IMR-90 (cell line): Measurements from ENCODE around the gene CTSS. TPM values are rescaled to one million over a fixed set of nuclear protein-coding genes. Genes with fewer than 3 reads are reported as not detected.

ENCODE experiments used
- ATAC-seq: fragments of 200-7000 bp; cut with Tn5 transposase; 2 replicates; pipeline ENCODE4 v1.9.1; 2020; ENCODE audit warnings: low read depth, mild to moderate bottlenecking, moderate library complexity
- BruUV-seq: library from RNA; stranded (reverse); fragments of 400-500 nt; replicated peaks from 2 replicates; lab custom pipeline; 2021; lab: Mats Ljungman, UMichigan
- CTCF ChIA-PET: fragments of 300-600 bp; formaldehyde crosslinking; extraction: SDS; loops from one replicate; lab custom pipeline; 2021; ENCODE audit warnings: antibody characterized with exemption; lab: Yijun Ruan, JAX
- POLR2A ChIA-PET: fragments of 300-600 bp; sonication (Branson Sonifier 250); formaldehyde crosslinking; loops from one replicate; lab custom pipeline; 2022; ENCODE audit warnings: antibody characterized with exemption; ENCODE audit not compliant: unreplicated experiment; lab: Charles Lee
- DNase-seq: peaks from one replicate; pipeline ENCODE4 v3.0.0; 2013
- H2AFZ ChIP-seq: replicated peaks from 2 replicates; pipeline ENCODE3; 2013; ENCODE audit warnings: low read length, mild to moderate bottlenecking; ENCODE audit not compliant: poor library complexity
- H2AK5ac ChIP-seq: 2 replicates; pipeline ENCODE4 v1.6.1; 2013; ENCODE audit warnings: low read depth, low read length, inconsistent platforms
- H2AK9ac ChIP-seq: replicated peaks from 2 replicates; pipeline ENCODE3; 2013; ENCODE audit warnings: mild to moderate bottlenecking, low read depth, low read length, moderate library complexity; ENCODE audit not compliant: poor library complexity
- H2BK120ac ChIP-seq: 2 replicates; pipeline ENCODE4 v1.6.1; 2013; ENCODE audit warnings: low read depth, low read length, inconsistent platforms
- H2BK15ac ChIP-seq: 3 replicates; pipeline ENCODE4 v1.6.1; 2013; ENCODE audit warnings: low read depth, low read length, inconsistent platforms
- H2BK20ac ChIP-seq: 2 replicates; pipeline ENCODE4 v1.6.1; 2013; ENCODE audit warnings: low read depth, mild to moderate bottlenecking, inconsistent platforms, low read length, moderate library complexity
- H2BK5ac ChIP-seq: 2 replicates; pipeline ENCODE4 v1.6.1; 2013; ENCODE audit warnings: mild to moderate bottlenecking, low read depth, low read length, inconsistent platforms; ENCODE audit not compliant: poor library complexity, severe bottlenecking
- H3K14ac ChIP-seq: replicated peaks from 2 replicates; pipeline ENCODE4 v1.6.1; 2013; ENCODE audit warnings: low read depth, low read length, inconsistent platforms
- H3K18ac ChIP-seq: 2 replicates; pipeline ENCODE4 v1.6.1; 2013; ENCODE audit warnings: low read depth, low read length, control low read depth
- H3K23ac ChIP-seq: 2 replicates; pipeline ENCODE4 v1.6.1; 2013; ENCODE audit warnings: low read depth, low read length, inconsistent platforms
- H3K27ac ChIP-seq: 2 replicates; pipeline ENCODE4 v1.5.1; 2013; ENCODE audit warnings: mild to moderate bottlenecking, control low read depth, low read length; ENCODE audit not compliant: insufficient read depth
- H3K27me3 ChIP-seq: 2 replicates; pipeline ENCODE4 v1.6.1; 2013; ENCODE audit warnings: low read length; ENCODE audit not compliant: control insufficient read depth, insufficient read depth
- H3K36me3 ChIP-seq: 2 replicates; pipeline ENCODE4 v1.6.1; 2013; ENCODE audit warnings: low read length, mixed read lengths; ENCODE audit not compliant: control insufficient read depth, insufficient read depth
- H3K4ac ChIP-seq: 2 replicates; pipeline ENCODE4 v1.6.1; 2013; ENCODE audit warnings: low read depth, low read length, inconsistent platforms
- H3K4me1 ChIP-seq: 2 replicates; pipeline ENCODE4 v1.6.1; 2013; ENCODE audit warnings: low read length, mixed read lengths; ENCODE audit not compliant: control insufficient read depth, insufficient read depth
- H3K4me2 ChIP-seq: 2 replicates; pipeline ENCODE4 v1.6.1; 2013; ENCODE audit warnings: low read depth, mild to moderate bottlenecking, control low read depth, low read length, moderate library complexity
- H3K4me3 ChIP-seq: 2 replicates; pipeline ENCODE4 v1.5.1; 2013; ENCODE audit warnings: low read depth, mild to moderate bottlenecking, control low read depth, low read length, moderate library complexity; ENCODE audit not compliant: insufficient read depth
- H3K56ac ChIP-seq: 2 replicates; pipeline ENCODE4 v1.6.1; 2013; ENCODE audit warnings: low read length, inconsistent platforms; ENCODE audit not compliant: insufficient read depth; ENCODE audit errors: extremely low read depth
- H3K79me1 ChIP-seq, 2 experiments: 2 replicates each; pipeline ENCODE4 v1.6.1; 2013; ENCODE audit warnings: low read length in 2 of 2, inconsistent platforms in 1 of 2, low read depth in 1 of 2
- H3K9ac ChIP-seq: 2 replicates; pipeline ENCODE4 v1.6.1; 2013; ENCODE audit warnings: low read depth, low read length, control low read depth
- H3K9me1 ChIP-seq: 2 replicates; pipeline ENCODE4 v1.6.1; 2013; ENCODE audit warnings: low read length, inconsistent platforms; ENCODE audit not compliant: insufficient read depth
- H3K9me3 ChIP-seq: 2 replicates; pipeline ENCODE4 v1.6.1; 2013; ENCODE audit warnings: low read length; ENCODE audit not compliant: control insufficient read depth, insufficient read depth
- H4K20me1 ChIP-seq: 2 replicates; pipeline ENCODE4 v1.6.1; 2013; ENCODE audit warnings: low read length, inconsistent platforms; ENCODE audit not compliant: insufficient read depth
- H4K5ac ChIP-seq: 2 replicates; pipeline ENCODE4 v1.6.1; 2013; ENCODE audit warnings: mild to moderate bottlenecking, low read depth, low read length, control low read depth
- H4K8ac ChIP-seq, 2 experiments: 2 replicates each; pipeline ENCODE4 v1.6.1; 2013; ENCODE audit warnings: low read depth in 2 of 2, low read length in 2 of 2, control low read depth in 1 of 2, inconsistent platforms in 1 of 2
- H4K91ac ChIP-seq: 2 replicates; pipeline ENCODE4 v1.6.1; 2013; ENCODE audit warnings: low read depth, low read length, inconsistent platforms; ENCODE audit not compliant: insufficient read depth
- BHLHE40 ChIP-seq: fragments of 150-350 bp; IDR thresholded peaks from 2 replicates; pipeline ENCODE4 v1.6.1; 2016; ENCODE audit warnings: mild to moderate bottlenecking, low read depth, low read length
- CEBPB ChIP-seq: IDR thresholded peaks from 2 replicates; pipeline ENCODE4 v1.6.1; 2012; ENCODE audit warnings: low read depth, low read length, improper control_type of control experiment
- CHD1 ChIP-seq: IDR thresholded peaks from 2 replicates; pipeline ENCODE4 v1.6.1; 2012; ENCODE audit warnings: low read depth, low read length, improper control_type of control experiment
- FOS ChIP-seq: fragments of 150-350 bp; IDR thresholded peaks from 2 replicates; pipeline ENCODE4 v1.6.1; 2016; ENCODE audit warnings: low read depth, low read length
- MAFK ChIP-seq: IDR thresholded peaks from 2 replicates; pipeline ENCODE4 v1.6.1; 2012; ENCODE audit warnings: low read depth, low read length, improper control_type of control experiment
- MAZ ChIP-seq: IDR thresholded peaks from 2 replicates; pipeline ENCODE4 v1.6.1; 2012; ENCODE audit warnings: low read depth, mild to moderate bottlenecking, low read length, improper control_type of control experiment, moderate library complexity, borderline replicate concordance
- MXI1 ChIP-seq: IDR thresholded peaks from 2 replicates; pipeline ENCODE4 v1.6.1; 2012; ENCODE audit warnings: low read depth, mild to moderate bottlenecking, low read length, moderate library complexity, borderline replicate concordance
- NFE2L2 ChIP-seq: fragments of 150-350 bp; IDR thresholded peaks from 2 replicates; pipeline ENCODE4 v1.6.1; 2016; ENCODE audit warnings: low read depth, mild to moderate bottlenecking, low read length
- POLR2A ChIP-seq: IDR thresholded peaks from 2 replicates; pipeline ENCODE4 v1.6.1; 2012; ENCODE audit warnings: mild to moderate bottlenecking, low read depth, low read length
- RAD21 ChIP-seq: IDR thresholded peaks from 2 replicates; pipeline ENCODE4 v1.6.1; 2012; ENCODE audit warnings: low read length, improper control_type of control experiment
- RCOR1 ChIP-seq: IDR thresholded peaks from 2 replicates; pipeline ENCODE4 v1.6.1; 2012; ENCODE audit warnings: mild to moderate bottlenecking, low read length, improper control_type of control experiment; ENCODE audit not compliant: insufficient replicate concordance
- RFX5 ChIP-seq: IDR thresholded peaks from 2 replicates; pipeline ENCODE4 v1.8.0; 2012; ENCODE audit warnings: low read depth, mild to moderate bottlenecking, low read length, moderate library complexity
- SMC3 ChIP-seq: fragments of 150-350 bp; IDR thresholded peaks from 2 replicates; pipeline ENCODE4 v1.6.1; 2016; ENCODE audit warnings: low read depth, mild to moderate bottlenecking, antibody characterized with exemption, low read length, moderate library complexity
- WGBS, 2 experiments: methylation state at CpG; one replicate each; pipeline versions ENCODE4 v1.1.5 to v1.1.7; 2013; ENCODE audit warnings: missing lambda C conversion rate in 2 of 2; ENCODE audit not compliant: insufficient read length in 1 of 2; ENCODE audit errors: extremely low coverage in 2 of 2; 5-methylcytosine and 5-hydroxymethylcytosine counted together
- dilution Hi-C: fragments of 300-500 bp; cut with HindIII; formaldehyde crosslinking; loops from one replicate; pipeline ENCODE4 v1.14.3; 2018; ENCODE audit warnings: low sequenced_read_pairs; ENCODE audit not compliant: unreplicated experiment
- in situ Hi-C: fragments of 300-500 bp; cut with MboI; formaldehyde crosslinking; loops from 3 replicates; pipeline ENCODE4 v1.14.3; 2019; ENCODE audit warnings: low sequenced_read_pairs, inconsistent platforms, mixed read lengths
- intact Hi-C: fragments of 100-400 bp; cut with micrococcal nuclease; formaldehyde crosslinking; loops from 2 replicates; pipeline ENCODE4 v1.10.0; 2022
- polyA plus RNA-seq, 3 experiments: library from polyadenylated mRNA; depleted of rRNA; stranded (reverse); fragments of >200 nt; gene quantifications; 2 replicates each; pipeline ENCODE4 v1.2.3, GENCODE V29; 2012; ENCODE audit warnings: low replicate concordance in 1 of 3
- total RNA-seq: library from RNA; depleted of rRNA; stranded (reverse); fragments of >200 nt; gene quantifications from 2 replicates; pipeline ENCODE4 v1.2.3, GENCODE V29; 2012
- TF ChIP-seq, protein P1 (sequence below): fragments of 150-350 bp; IDR thresholded peaks from 2 replicates; pipeline ENCODE4 v1.6.1; 2017; ENCODE audit warnings: mild to moderate bottlenecking, antibody characterized with exemption, low read length, low read depth
- TF ChIP-seq, protein P2 (sequence below): fragments of 150-350 bp; IDR thresholded peaks from 2 replicates; pipeline ENCODE4 v1.6.1; 2016; ENCODE audit warnings: low read depth, mild to moderate bottlenecking, low read length, moderate library complexity, borderline replicate concordance

Gene CTSS
- total and polyA plus RNA-seq, 2 of the 4 experiments (the other 2 are of a cell fraction): 0.18 to 0.48 TPM

DNA sequence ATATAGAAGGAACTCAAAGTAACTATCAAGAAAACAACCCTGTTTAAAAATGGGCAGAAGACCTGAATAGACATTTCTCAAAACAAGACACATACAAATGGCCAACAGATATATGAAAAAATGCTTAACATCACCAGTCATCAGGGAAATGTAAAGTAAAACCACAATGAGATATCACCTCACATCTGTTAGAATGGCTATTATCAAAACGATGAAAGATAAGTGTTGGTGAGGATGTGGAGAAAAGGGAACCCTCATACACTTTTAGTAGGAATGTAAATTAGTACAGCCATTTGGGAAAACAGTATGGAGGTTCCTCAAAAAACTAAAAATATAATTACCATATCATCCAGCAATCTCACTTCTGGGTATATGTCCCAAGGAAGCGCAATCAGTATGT lies 3.0 kb downstream of the CTSS start:
- in situ Hi-C loops (no loop called here), dilution Hi-C loops (no loop called here), intact Hi-C loops (no loop called here)
- Histone ChIP-seq H3K9ac (no peak overlapping the region), H3K18ac (no peak overlapping the region), H3K27ac (no peak overlapping the region), H3K4me3 (no peak overlapping the region), H3K56ac (no peak overlapping the region), H2BK120ac (no peak overlapping the region), H2BK15ac (no peak overlapping the region), H3K4ac (no peak overlapping the region), H4K5ac (no peak overlapping the region), H3K9me3 (peaks cover 3% of the 10 kb centered on the region), H3K23ac (no peak overlapping the region), H2AFZ (no peak overlapping the region), H2AK5ac (no peak overlapping the region), H3K79me1 (no peaks in the 10 kb centered on the region), H4K91ac (no peak overlapping the region), H2AK9ac (no peak overlapping the region), H4K20me1 (no peaks in the 10 kb centered on the region; the same call in 1 of the 2 replicates), H3K4me1 (peaks cover 11% of the 10 kb centered on the region), H2BK5ac (no peak overlapping the region), H2BK20ac (no peak overlapping the region), H3K36me3 (no peaks in the 10 kb centered on the region), H4K8ac (no peak overlapping the region), H3K4me2 (no peak overlapping the region), H3K27me3 (no peaks in the 10 kb centered on the region), H3K9me1 (no peaks in the 10 kb centered on the region; the same call in 1 of the 2 replicates), H3K14ac (no peak overlapping the region)
- no CpG with 5 or more reads among the region's 2 CpGs for WGBS, 2 experiments
- ATAC-seq: no peak
- POLR2A ChIA-PET: no interaction called here
- CTCF ChIA-PET: no interaction called here
- no TSS peak for BruUV-seq
- TF ChIP-seq SMC3 (no peak), CHD1 (no peak), CEBPB (no peak), FOS (no peak), NFE2L2 (no peak), BHLHE40 (no peak), RCOR1 (no peak), MXI1 (no peak), RFX5 (no peak), MAZ (no peak), MAFK (no peak), POLR2A (no peak), RAD21 (no peak)
- TF ChIP-seq, protein P1, sequence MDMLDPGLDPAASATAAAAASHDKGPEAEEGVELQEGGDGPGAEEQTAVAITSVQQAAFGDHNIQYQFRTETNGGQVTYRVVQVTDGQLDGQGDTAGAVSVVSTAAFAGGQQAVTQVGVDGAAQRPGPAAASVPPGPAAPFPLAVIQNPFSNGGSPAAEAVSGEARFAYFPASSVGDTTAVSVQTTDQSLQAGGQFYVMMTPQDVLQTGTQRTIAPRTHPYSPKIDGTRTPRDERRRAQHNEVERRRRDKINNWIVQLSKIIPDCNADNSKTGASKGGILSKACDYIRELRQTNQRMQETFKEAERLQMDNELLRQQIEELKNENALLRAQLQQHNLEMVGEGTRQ: no peak
- TF ChIP-seq, protein P2, sequence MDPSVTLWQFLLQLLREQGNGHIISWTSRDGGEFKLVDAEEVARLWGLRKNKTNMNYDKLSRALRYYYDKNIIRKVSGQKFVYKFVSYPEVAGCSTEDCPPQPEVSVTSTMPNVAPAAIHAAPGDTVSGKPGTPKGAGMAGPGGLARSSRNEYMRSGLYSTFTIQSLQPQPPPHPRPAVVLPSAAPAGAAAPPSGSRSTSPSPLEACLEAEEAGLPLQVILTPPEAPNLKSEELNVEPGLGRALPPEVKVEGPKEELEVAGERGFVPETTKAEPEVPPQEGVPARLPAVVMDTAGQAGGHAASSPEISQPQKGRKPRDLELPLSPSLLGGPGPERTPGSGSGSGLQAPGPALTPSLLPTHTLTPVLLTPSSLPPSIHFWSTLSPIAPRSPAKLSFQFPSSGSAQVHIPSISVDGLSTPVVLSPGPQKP: no peak
- no peak for DNase-seq
